Calu3 (cell line): ENCODE results near the gene ZNF407. TPM values are rescaled to one million over a fixed set of nuclear protein-coding genes. Genes with fewer than 3 reads are reported as not detected.

Source experiments
- BruUV-seq: library from RNA; stranded (reverse); fragments of 400-500 nt; replicated peaks from 2 replicates; lab custom pipeline; 2021; lab: Mats Ljungman, UMichigan
- CTCF ChIA-PET: fragments of 300-600 bp; sonication (Branson Sonifier 250); formaldehyde crosslinking; loops from one replicate; lab custom pipeline; 2022; ENCODE audit warnings: antibody characterized with exemption; lab: Charles Lee
- DNase-seq: peaks from one replicate; pipeline ENCODE4 v3.0.0; 2022
- H3K27ac Mint-ChIP-seq: one replicate; pipeline ENCODE4 v1.8.0; 2022; ENCODE audit warnings: mixed read lengths; ENCODE audit not compliant: unreplicated experiment
- H3K27me3 Mint-ChIP-seq: one replicate; pipeline ENCODE4 v1.8.0; 2022; ENCODE audit warnings: mixed read lengths; ENCODE audit not compliant: unreplicated experiment
- H3K36me3 Mint-ChIP-seq: one replicate; pipeline ENCODE4 v1.8.0; 2022; ENCODE audit warnings: mild to moderate bottlenecking, moderate library complexity, mixed read lengths; ENCODE audit not compliant: insufficient read depth, unreplicated experiment
- H3K4me1 Mint-ChIP-seq: one replicate; pipeline ENCODE4 v1.8.0; 2022; ENCODE audit warnings: mild to moderate bottlenecking, low read depth, mixed read lengths; ENCODE audit not compliant: unreplicated experiment
- H3K4me3 Mint-ChIP-seq: one replicate; pipeline ENCODE4 v1.8.0; 2022; ENCODE audit warnings: mild to moderate bottlenecking, low read depth, moderate library complexity, mixed read lengths; ENCODE audit not compliant: unreplicated experiment
- H3K9me3 Mint-ChIP-seq: one replicate; pipeline ENCODE4 v1.8.0; 2022; ENCODE audit warnings: low read depth, mixed read lengths; ENCODE audit not compliant: unreplicated experiment
- intact Hi-C: fragments of 100-400 bp; cut with micrococcal nuclease; formaldehyde crosslinking; loops from one replicate; pipeline ENCODE4 v1.10.0; 2022; ENCODE audit not compliant: unreplicated experiment
- total RNA-seq: library from RNA; stranded (reverse); gene quantifications from 2 replicates; pipeline ENCODE4 v1.2.3, GENCODE V29; 2022
- TF ChIP-seq, protein P1 (sequence below): fragments of 200-600 bp; IDR thresholded peaks from one replicate; pipeline ENCODE4 v1.8.0; 2022; ENCODE audit warnings: antibody characterized with exemption; ENCODE audit not compliant: unreplicated experiment

The ZNF407 gene
- total RNA-seq, 1 experiment from 2014 or later: 17.4 TPM

DNA sequence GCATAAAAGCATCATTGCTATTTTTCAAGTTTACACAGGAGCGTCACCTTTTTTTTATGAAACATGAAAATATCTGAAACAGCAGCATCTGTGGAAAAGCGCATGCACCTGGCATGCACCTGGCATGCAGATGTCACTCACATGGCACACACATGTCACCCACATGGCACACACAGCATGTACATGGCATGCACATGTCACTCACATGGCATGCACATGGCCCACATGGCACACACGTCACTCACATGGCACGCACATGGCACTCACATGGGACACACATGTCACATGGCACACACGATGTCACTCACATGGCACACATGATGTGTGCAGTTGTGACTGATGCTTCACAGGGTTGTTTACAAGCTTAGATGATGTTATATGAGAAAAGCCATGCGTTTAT is 188.0 kb downstream of the ZNF407 start:
- Mint-ChIP-seq H3K27ac (no peak overlapping the region), H3K4me1 (no peaks in the 10 kb centered on the region), H3K9me3 (no peaks in the 10 kb centered on the region), H3K27me3 (no peaks in the 10 kb centered on the region), H3K36me3 (no peaks in the 10 kb centered on the region), H3K4me3 (no peak overlapping the region)
- BruUV-seq: no TSS peak
- CTCF ChIA-PET: no interaction called here
- TF ChIP-seq, protein P1, sequence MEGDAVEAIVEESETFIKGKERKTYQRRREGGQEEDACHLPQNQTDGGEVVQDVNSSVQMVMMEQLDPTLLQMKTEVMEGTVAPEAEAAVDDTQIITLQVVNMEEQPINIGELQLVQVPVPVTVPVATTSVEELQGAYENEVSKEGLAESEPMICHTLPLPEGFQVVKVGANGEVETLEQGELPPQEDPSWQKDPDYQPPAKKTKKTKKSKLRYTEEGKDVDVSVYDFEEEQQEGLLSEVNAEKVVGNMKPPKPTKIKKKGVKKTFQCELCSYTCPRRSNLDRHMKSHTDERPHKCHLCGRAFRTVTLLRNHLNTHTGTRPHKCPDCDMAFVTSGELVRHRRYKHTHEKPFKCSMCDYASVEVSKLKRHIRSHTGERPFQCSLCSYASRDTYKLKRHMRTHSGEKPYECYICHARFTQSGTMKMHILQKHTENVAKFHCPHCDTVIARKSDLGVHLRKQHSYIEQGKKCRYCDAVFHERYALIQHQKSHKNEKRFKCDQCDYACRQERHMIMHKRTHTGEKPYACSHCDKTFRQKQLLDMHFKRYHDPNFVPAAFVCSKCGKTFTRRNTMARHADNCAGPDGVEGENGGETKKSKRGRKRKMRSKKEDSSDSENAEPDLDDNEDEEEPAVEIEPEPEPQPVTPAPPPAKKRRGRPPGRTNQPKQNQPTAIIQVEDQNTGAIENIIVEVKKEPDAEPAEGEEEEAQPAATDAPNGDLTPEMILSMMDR: no peak
- intact Hi-C loops: no loop called here
- no peak for DNase-seq

DNA sequence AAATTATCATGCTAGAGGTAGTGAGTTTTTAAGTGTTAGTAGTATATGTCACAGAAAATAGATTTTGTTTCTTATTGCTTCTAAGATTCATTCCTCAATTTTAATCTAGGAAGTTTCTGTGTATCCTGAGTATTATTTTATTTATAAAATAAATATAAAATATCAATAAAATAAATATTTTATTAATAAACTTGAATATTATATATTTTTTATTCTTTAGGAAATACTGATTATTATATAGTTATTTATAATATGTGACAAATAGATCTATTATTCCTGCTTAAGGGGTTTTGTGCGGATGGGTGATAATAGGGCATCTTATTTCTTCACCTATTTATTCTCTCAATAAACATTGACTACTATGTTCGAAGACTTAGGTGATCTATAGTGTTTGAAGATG is 191.0 kb downstream of the ZNF407 start:
- intact Hi-C loops: no loop called here
- Mint-ChIP-seq H3K36me3 (no peaks in the 10 kb centered on the region), H3K27me3 (no peaks in the 10 kb centered on the region), H3K4me1 (no peaks in the 10 kb centered on the region), H3K9me3 (no peaks in the 10 kb centered on the region), H3K27ac (no peak overlapping the region), H3K4me3 (no peak overlapping the region)
- CTCF ChIA-PET: no interaction called here
- TF ChIP-seq, protein P1: no peak
- BruUV-seq: no TSS peak
- no peak for DNase-seq

DNA sequence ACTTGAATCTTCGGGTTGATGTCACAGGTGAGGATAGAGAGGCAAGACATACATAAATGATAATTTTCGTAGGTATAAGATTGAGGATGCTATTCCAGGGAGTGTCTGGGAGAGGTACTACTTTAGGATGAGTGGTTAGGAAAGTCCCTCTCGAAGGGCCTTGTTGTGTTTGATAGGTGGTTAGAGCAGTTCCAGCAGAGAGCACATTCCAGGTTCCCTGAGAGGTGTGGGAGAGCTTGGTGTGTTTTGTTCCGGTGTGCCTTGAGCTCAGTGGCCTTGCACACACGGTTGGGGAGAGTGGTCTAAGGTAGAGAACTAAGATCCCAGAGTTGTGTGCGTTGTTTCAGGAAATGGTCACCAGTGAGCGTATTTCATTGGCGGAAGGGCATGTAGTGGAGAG is 191.4 kb downstream of the ZNF407 start:
- Mint-ChIP-seq H3K36me3 (no peaks in the 10 kb centered on the region), H3K9me3 (no peaks in the 10 kb centered on the region), H3K27me3 (no peaks in the 10 kb centered on the region), H3K4me3 (no peak overlapping the region), H3K4me1 (no peaks in the 10 kb centered on the region), H3K27ac (no peak overlapping the region)
- intact Hi-C loops: no loop called here
- CTCF ChIA-PET: no interaction called here
- TF ChIP-seq, protein P1: no peak
- BruUV-seq: no TSS peak
- DNase-seq: no peak

DNA sequence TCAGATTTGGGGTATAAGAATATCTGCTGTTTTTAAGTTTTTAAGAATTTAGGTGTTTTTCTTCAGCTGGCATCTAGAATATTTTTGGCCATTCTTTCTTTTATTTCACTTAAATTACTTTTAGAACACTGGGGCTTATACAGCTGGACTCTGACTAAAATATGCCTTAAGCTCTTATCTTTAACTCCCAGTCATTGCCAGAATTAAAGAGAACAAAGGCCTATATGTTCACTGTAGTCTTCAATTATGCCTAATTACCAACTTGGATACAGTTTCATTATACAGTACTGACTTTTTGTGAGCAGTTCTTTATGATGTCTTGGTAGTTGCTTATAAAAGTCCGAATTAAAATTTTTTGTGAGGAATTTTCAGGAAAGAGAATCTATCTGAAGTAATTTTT is 192.8 kb downstream of the ZNF407 start:
- CTCF ChIA-PET: no interaction called here
- Mint-ChIP-seq H3K4me1 (no peaks in the 10 kb centered on the region), H3K36me3 (no peaks in the 10 kb centered on the region), H3K9me3 (no peaks in the 10 kb centered on the region), H3K4me3 (no peak overlapping the region), H3K27me3 (no peaks in the 10 kb centered on the region), H3K27ac (no peak overlapping the region)
- intact Hi-C loops: no loop called here
- BruUV-seq: no TSS peak
- no peak for DNase-seq
- TF ChIP-seq, protein P1: no peak
